ENCODE results near the gene MIAT.

- TF ChIP-seq POLR2A (IDR thresholded peaks at IDR 0.05) (no peak), CTCF (IDR thresholded peaks at IDR 0.05) (no peak)
These were observed 49.3 kb upstream of the MIAT start for GRCh38 chr22:26608129-26608528.
